ENCODE data around the gene CTNNA2. TPM values are rescaled to one million over a fixed set of nuclear protein-coding genes. Genes with fewer than 3 reads are reported as not detected.

The CTNNA2 gene
- total RNA-seq, 1 donor from 2014 or later, result 3.5 TPM

GRCh38 chr2:79844011-79844410 lies 331.2 kb downstream of the CTNNA2 start:
- H3K27me3 ChIP-seq (ENCODE audit: control insufficient read depth, insufficient read depth, low read length), result no peaks in the 10 kb centered on the region
- no peak overlapping the region for H3K4me3 ChIP-seq (ENCODE audit: low read depth, low read length)
- DNase-seq (ENCODE audit: low read depth), result no peak
- TF ChIP-seq CTCF (IDR thresholded peaks at IDR 0.05; ENCODE audit: insufficient read depth, low read length, poor library complexity, severe bottlenecking), result no peak
- H3K36me3 ChIP-seq (ENCODE audit: control insufficient read depth, insufficient read depth, low read length), result no peaks in the 10 kb centered on the region

GRCh38 chr2:79846878-79847277 lies 334.0 kb downstream of the CTNNA2 start:
- DNase-seq (ENCODE audit: low read depth), result no peak
- H3K36me3 ChIP-seq (ENCODE audit: control insufficient read depth, insufficient read depth, low read length), result no peaks in the 10 kb centered on the region
- H3K27me3 ChIP-seq (ENCODE audit: control insufficient read depth, insufficient read depth, low read length), result no peaks in the 10 kb centered on the region
- H3K4me3 ChIP-seq (ENCODE audit: low read depth, low read length), result no peak overlapping the region
- TF ChIP-seq CTCF (IDR thresholded peaks at IDR 0.05; ENCODE audit: insufficient read depth, low read length, poor library complexity, severe bottlenecking), result no peak

- Histone ChIP-seq H3K36me3 (ENCODE audit: control insufficient read depth, insufficient read depth, low read length) (no peaks in the 10 kb centered on the region), H3K27me3 (ENCODE audit: control insufficient read depth, insufficient read depth, low read length) (no peaks in the 10 kb centered on the region), H3K4me3 (ENCODE audit: low read depth, low read length) (no peak overlapping the region)
- no peak for TF ChIP-seq CTCF (IDR thresholded peaks at IDR 0.05; ENCODE audit: insufficient read depth, low read length, poor library complexity, severe bottlenecking)
- no peak for DNase-seq (ENCODE audit: low read depth)
Measured at GRCh38 chr2:79849241-79849640, 336.4 kb downstream of the CTNNA2 start.

- TF ChIP-seq CTCF (IDR thresholded peaks at IDR 0.05; ENCODE audit: insufficient read depth, low read length, poor library complexity, severe bottlenecking), result no peak
- no peaks in the 10 kb centered on the region for H3K27me3 ChIP-seq (ENCODE audit: control insufficient read depth, insufficient read depth, low read length)
- no peak overlapping the region for H3K4me3 ChIP-seq (ENCODE audit: low read depth, low read length)
- H3K36me3 ChIP-seq (ENCODE audit: control insufficient read depth, insufficient read depth, low read length), result no peaks in the 10 kb centered on the region
- DNase-seq (ENCODE audit: low read depth), result no peak
Measured at GRCh38 chr2:79849949-79850348, 337.1 kb downstream of the CTNNA2 start.

- no peak for TF ChIP-seq CTCF (IDR thresholded peaks at IDR 0.05; ENCODE audit: insufficient read depth, low read length, poor library complexity, severe bottlenecking)
- Histone ChIP-seq H3K36me3 (ENCODE audit: control insufficient read depth, insufficient read depth, low read length) (no peaks in the 10 kb centered on the region), H3K4me3 (ENCODE audit: low read depth, low read length) (no peak overlapping the region), H3K27me3 (ENCODE audit: control insufficient read depth, insufficient read depth, low read length) (no peaks in the 10 kb centered on the region)
- no peak for DNase-seq (ENCODE audit: low read depth)
Measured at GRCh38 chr2:79850912-79851311, 338.1 kb downstream of the CTNNA2 start.

- Histone ChIP-seq H3K4me3 (ENCODE audit: low read depth, low read length) (no peak overlapping the region), H3K27me3 (ENCODE audit: control insufficient read depth, insufficient read depth, low read length) (no peaks in the 10 kb centered on the region), H3K36me3 (ENCODE audit: control insufficient read depth, insufficient read depth, low read length) (no peaks in the 10 kb centered on the region)
- TF ChIP-seq CTCF (IDR thresholded peaks at IDR 0.05; ENCODE audit: insufficient read depth, low read length, poor library complexity, severe bottlenecking), result peak; percentile 59
- no peak for DNase-seq (ENCODE audit: low read depth)
Measured at GRCh38 chr2:79855264-79856006, 342.6 kb downstream of the CTNNA2 start.
